ENCODE measurements around the gene RNASEH2B. TPM values are rescaled to one million over a fixed set of nuclear protein-coding genes. Genes with fewer than 3 reads are reported as not detected.

The RNASEH2B gene
- total RNA-seq, 2 experiments from 2014 or later: 108 to 126 TPM

DNA sequence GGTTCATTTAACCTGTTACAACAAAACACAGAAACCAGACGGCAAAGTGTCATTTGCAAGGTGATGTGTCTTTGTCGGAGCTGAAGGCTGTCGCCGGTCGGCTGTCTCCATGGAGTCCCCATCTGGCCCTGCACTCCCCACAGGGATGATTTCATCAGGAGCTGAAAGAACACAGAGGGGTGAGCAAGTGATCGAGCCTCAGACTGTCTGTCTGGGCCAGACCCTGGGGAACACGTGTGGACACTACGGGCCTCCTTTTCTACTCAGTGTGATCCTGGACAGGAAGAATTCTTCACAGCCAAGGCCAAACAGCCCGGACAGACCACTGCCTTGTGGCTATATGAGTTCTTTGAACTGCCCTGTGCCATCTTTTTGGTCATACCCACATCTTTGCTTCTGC, 85.1 kb downstream of the RNASEH2B start:
- Mint-ChIP-seq H3K4me3 (no peak overlapping the region), H3K9me3 (ENCODE audit: low read depth) (no peaks in the 10 kb centered on the region), H3K27me3 (no peaks in the 10 kb centered on the region), H3K36me3 (no peaks in the 10 kb centered on the region), H3K4me1 (peaks cover 25% of the 10 kb centered on the region), H3K27ac (no peak overlapping the region)
- no peak for DNase-seq
- CTCF ChIA-PET: no interaction called here
- ATAC-seq: no peak

DNA sequence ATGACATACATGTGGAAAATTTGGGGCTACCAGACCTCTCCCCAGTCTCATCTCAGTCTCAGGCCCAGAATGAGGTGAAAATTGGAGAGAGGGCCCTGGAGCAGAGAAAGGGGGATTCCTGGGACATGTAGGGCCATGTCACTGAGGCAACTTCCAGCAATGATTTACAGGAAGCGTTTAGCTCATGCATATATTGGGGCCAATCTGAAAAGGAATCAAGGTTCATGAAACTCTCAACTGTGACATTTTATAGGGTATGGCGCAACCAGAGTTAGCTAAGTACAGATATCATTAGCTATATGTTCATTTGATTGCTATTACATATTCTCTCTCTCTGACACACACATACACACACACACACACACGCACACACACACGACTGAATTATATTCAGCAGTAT, 86.3 kb downstream of the RNASEH2B start:
- Mint-ChIP-seq H3K36me3 (no peaks in the 10 kb centered on the region), H3K9me3 (ENCODE audit: low read depth) (no peaks in the 10 kb centered on the region), H3K27me3 (no peaks in the 10 kb centered on the region), H3K4me3 (no peak overlapping the region), H3K4me1 (peaks cover 25% of the 10 kb centered on the region), H3K27ac (no peak overlapping the region)
- DNase-seq: no peak
- CTCF ChIA-PET: no interaction called here
- ATAC-seq: no peak

- no peaks in the 10 kb centered on the region for H3K9me3 Mint-ChIP-seq (ENCODE audit: low read depth)
Observed at GRCh38 chr13:50998326-50998725, 88.7 kb downstream of the RNASEH2B start.

DNA sequence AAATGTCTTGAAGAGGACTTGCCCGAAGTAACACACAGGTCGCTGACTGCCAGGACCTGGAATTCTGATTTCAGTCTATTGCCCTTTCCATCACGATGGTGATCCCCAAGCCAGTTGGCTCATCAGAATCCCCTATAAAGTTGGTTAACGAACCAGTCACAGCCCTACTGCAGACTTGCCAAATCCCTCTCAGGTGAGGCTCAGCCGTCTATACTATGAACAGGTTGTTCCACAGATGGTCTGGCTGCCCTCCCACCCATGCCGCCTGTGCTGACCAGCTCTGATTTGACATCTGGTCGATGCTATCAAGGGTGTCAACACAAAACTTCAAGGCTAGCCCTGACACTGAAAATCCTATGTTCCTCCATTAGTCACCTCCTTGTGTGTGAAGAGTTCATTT, 90.0 kb downstream of the RNASEH2B start:
- Mint-ChIP-seq H3K27me3 (peaks cover 14% of the 10 kb centered on the region), H3K36me3 (no peaks in the 10 kb centered on the region), H3K27ac (no peak overlapping the region), H3K9me3 (ENCODE audit: low read depth) (no peaks in the 10 kb centered on the region), H3K4me1 (no peaks in the 10 kb centered on the region), H3K4me3 (no peak overlapping the region)
- DNase-seq (no peak), ATAC-seq (no peak)
- CTCF ChIA-PET: no interaction called here

More at GRCh38 chr13:50998326-50998725, 88.7 kb downstream of the RNASEH2B start:
- CTCF ChIA-PET: no interaction called here
- Mint-ChIP-seq H3K27me3 (peaks cover 4% of the 10 kb centered on the region), H3K4me1 (peaks cover 2% of the 10 kb centered on the region), H3K27ac (no peak overlapping the region), H3K36me3 (no peaks in the 10 kb centered on the region), H3K4me3 (no peak overlapping the region)
- ATAC-seq: no peak
- no peak for DNase-seq

GRCh38 chr13:51000061-51000460, 90.5 kb downstream of the RNASEH2B start:
- no peaks in the 10 kb centered on the region for H3K36me3 Mint-ChIP-seq
- no peak overlapping the region for H3K4me3 Mint-ChIP-seq
- no peak for DNase-seq
- ATAC-seq: no peak
- H3K4me1 Mint-ChIP-seq: no peaks in the 10 kb centered on the region
- H3K27ac Mint-ChIP-seq: no peak overlapping the region
- CTCF ChIA-PET: no interaction called here
- H3K27me3 Mint-ChIP-seq: peaks cover 14% of the 10 kb centered on the region
- no peaks in the 10 kb centered on the region for H3K9me3 Mint-ChIP-seq (ENCODE audit: low read depth)

- H3K27me3 Mint-ChIP-seq: peaks cover 14% of the 10 kb centered on the region
- ATAC-seq (no peak), DNase-seq (no peak)
- H3K4me3 Mint-ChIP-seq: no peak overlapping the region
- CTCF ChIA-PET: no interaction called here
- no peaks in the 10 kb centered on the region for H3K4me1 Mint-ChIP-seq
- H3K9me3 Mint-ChIP-seq (ENCODE audit: low read depth): no peaks in the 10 kb centered on the region
- no peak overlapping the region for H3K27ac Mint-ChIP-seq
- no peaks in the 10 kb centered on the region for H3K36me3 Mint-ChIP-seq
Observed at GRCh38 chr13:51000571-51001260, 91.1 kb downstream of the RNASEH2B start.

GRCh38 chr13:51001335-51001734, 91.7 kb downstream of the RNASEH2B start:
- H3K36me3 Mint-ChIP-seq: no peaks in the 10 kb centered on the region
- H3K27me3 Mint-ChIP-seq: peaks cover 14% of the 10 kb centered on the region
- ATAC-seq: no peak
- no peak overlapping the region for H3K4me3 Mint-ChIP-seq
- no peak for DNase-seq
- H3K27ac Mint-ChIP-seq: no peak overlapping the region
- H3K9me3 Mint-ChIP-seq (ENCODE audit: low read depth): no peaks in the 10 kb centered on the region
- no peaks in the 10 kb centered on the region for H3K4me1 Mint-ChIP-seq
- CTCF ChIA-PET: no interaction called here

DNA sequence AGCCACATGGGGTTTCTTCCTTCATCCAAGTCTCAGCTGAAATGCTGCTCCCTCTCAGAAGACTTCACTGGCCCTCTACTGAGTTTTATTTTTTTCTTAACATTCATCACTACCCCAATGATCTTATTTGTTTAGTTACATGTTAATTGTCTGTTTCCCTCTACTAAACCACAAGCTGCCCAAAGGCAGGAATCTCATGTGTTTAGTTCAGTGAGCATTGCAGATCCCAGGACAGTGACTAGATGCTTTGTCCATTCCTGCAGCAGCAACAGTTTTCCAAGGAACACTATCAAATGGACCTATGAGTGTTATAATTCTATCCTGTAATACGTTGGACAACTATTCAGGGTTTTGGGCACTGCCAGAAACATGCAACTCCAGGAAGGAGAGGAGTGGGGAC, 93.1 kb downstream of the RNASEH2B start:
- H3K27ac Mint-ChIP-seq: no peak overlapping the region
- H3K36me3 Mint-ChIP-seq: no peaks in the 10 kb centered on the region
- ATAC-seq (no peak), DNase-seq (no peak)
- no peak overlapping the region for H3K4me3 Mint-ChIP-seq
- CTCF ChIA-PET: no interaction called here
- H3K4me1 Mint-ChIP-seq: no peaks in the 10 kb centered on the region
- no peaks in the 10 kb centered on the region for H3K9me3 Mint-ChIP-seq (ENCODE audit: low read depth)
- peaks cover 14% of the 10 kb centered on the region for H3K27me3 Mint-ChIP-seq

- ATAC-seq (no peak), DNase-seq (no peak)
- Mint-ChIP-seq H3K4me3 (no peak overlapping the region), H3K27ac (no peak overlapping the region), H3K9me3 (ENCODE audit: low read depth) (no peaks in the 10 kb centered on the region), H3K36me3 (no peaks in the 10 kb centered on the region), H3K27me3 (peaks cover 14% of the 10 kb centered on the region), H3K4me1 (no peaks in the 10 kb centered on the region)
- CTCF ChIA-PET: no interaction called here
Observed at GRCh38 chr13:51003642-51004041, 94.1 kb downstream of the RNASEH2B start.

DNA sequence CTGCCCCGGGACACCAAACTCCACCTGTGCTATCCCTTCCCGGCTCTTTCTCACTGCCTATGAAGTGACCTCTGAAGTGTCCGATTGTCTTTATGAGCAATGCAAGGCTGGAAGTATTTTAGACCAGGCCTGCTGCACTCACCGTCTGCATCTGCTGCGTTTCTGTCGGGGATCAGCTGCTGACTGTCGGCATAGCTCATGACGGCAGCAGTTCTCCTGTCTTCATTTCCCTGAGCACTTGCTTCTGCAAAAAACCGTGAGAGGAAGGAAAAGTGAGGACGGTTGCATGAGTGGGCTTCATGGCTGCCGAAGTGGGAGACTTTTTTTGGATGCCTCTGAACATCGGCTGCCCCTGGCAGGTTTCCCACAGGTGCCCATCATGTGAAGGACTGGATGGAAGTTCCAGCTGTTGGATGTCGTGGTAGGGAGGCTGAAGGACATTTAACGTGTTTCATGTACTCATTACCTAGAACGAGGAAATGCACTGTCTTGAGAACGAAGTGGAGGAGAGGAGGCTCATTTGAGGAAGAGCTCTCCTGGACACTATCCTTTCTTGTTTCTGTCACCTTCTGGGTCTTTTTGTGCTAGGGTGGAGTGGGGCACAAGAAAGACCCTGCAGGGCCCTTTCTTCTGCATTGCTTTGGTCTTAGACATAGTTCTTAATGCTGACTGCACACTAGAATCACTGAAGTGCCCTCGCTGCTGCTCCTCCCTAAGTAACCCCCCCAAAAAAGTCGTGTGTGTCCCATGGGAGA, 94.7 kb downstream of the RNASEH2B start:
- Mint-ChIP-seq H3K36me3 (no peaks in the 10 kb centered on the region), H3K27ac (no peak overlapping the region), H3K27me3 (peaks cover 14% of the 10 kb centered on the region), H3K4me3 (no peak overlapping the region), H3K4me1 (no peaks in the 10 kb centered on the region), H3K9me3 (ENCODE audit: low read depth) (no peaks in the 10 kb centered on the region)
- ATAC-seq: no peak
- CTCF ChIA-PET: no interaction called here
- no peak for DNase-seq

GRCh38 chr13:51004918-51005460, 95.4 kb downstream of the RNASEH2B start:
- H3K27me3 Mint-ChIP-seq: peaks cover 14% of the 10 kb centered on the region
- DNase-seq (no peak), ATAC-seq (no peak)
- no peaks in the 10 kb centered on the region for H3K4me1 Mint-ChIP-seq
- H3K9me3 Mint-ChIP-seq (ENCODE audit: low read depth): no peaks in the 10 kb centered on the region
- no peak overlapping the region for H3K27ac Mint-ChIP-seq
- CTCF ChIA-PET: no interaction called here
- no peaks in the 10 kb centered on the region for H3K36me3 Mint-ChIP-seq
- H3K4me3 Mint-ChIP-seq: no peak overlapping the region

DNA sequence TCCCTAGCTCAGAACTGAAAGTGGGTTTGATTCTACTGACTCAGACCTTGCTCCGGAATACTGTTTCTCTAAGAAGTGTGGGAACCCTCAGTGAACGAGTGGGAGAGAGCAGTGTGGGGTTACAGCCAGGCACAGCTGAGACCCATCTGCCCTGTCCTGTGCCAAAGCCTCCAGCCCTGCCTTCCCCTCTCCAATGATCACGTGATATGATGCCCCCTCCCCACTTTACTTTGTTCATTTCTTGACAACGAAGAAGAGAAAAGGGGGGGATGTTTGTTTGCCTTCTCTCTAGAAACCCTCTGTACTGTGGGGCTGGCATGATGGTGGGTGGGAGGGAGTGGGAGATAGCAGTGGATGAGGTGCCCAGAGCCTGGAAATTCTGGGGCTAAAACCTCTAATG, 96.0 kb downstream of the RNASEH2B start:
- CTCF ChIA-PET: interaction anchor here (0.8 to 0.9 kb wide), 2 partner anchors 51 to 1008 kb away, joined by 3 read pairs; no protein-coding TSS in a partner anchor
- DNase-seq (no peak), ATAC-seq (no peak)
- Mint-ChIP-seq H3K27me3 (peaks cover 14% of the 10 kb centered on the region), H3K36me3 (no peaks in the 10 kb centered on the region), H3K4me3 (no peak overlapping the region), H3K9me3 (ENCODE audit: low read depth) (no peaks in the 10 kb centered on the region), H3K27ac (no peak overlapping the region), H3K4me1 (no peaks in the 10 kb centered on the region)
